GM21423 (cell line): Measurements from ENCODE around the gene LRP11.
"Not testable (repeated sequence)": the region's sequence is repeated elsewhere in the genome, so short reads cannot be mapped to it uniquely, and the experiment has no call there.

Experiments
- ATAC-seq: cut with Tn5 transposase; IDR thresholded peaks from one replicate; pipeline ENCODE4 v1.9.1; 2021; ENCODE audit warnings: mild to moderate bottlenecking, moderate library complexity; ENCODE audit not compliant: unreplicated experiment

Gene LRP11

GRCh38 chr6:149898966-149899365, 34.8 kb upstream of the LRP11 start:
- no peak for ATAC-seq

- no peak for ATAC-seq
Measured at GRCh38 chr6:149897855-149898744, 33.9 kb upstream of the LRP11 start, which contains the start of gene RAET1E. TSS of gene RAET1E (minus strand) at chr6:149898113. CDS start at chr6:149890901, 7,212 bp downstream.

GRCh38 chr6:149897015-149897697, 33.0 kb upstream of the LRP11 start:
- ATAC-seq: no peak

GRCh38 chr6:149896491-149896890, 32.3 kb upstream of the LRP11 start:
- ATAC-seq: no peak

- ATAC-seq: no peak
Measured at GRCh38 chr6:149895833-149896271, 31.7 kb upstream of the LRP11 start.

GRCh38 chr6:149895048-149895590, 31.0 kb upstream of the LRP11 start:
- ATAC-seq: no peak

- ATAC-seq: not testable (repeated sequence)
Measured at GRCh38 chr6:149891864-149892263, 27.7 kb upstream of the LRP11 start.

GRCh38 chr6:149891259-149891658, 27.1 kb upstream of the LRP11 start:
- no peak for ATAC-seq

GRCh38 chr6:149890629-149891045, 26.5 kb upstream of the LRP11 start:
- ATAC-seq: no peak

GRCh38 chr6:149889326-149889725, 25.2 kb upstream of the LRP11 start:
- no peak for ATAC-seq

- no peak for ATAC-seq
Measured at GRCh38 chr6:149888659-149889058, 24.5 kb upstream of the LRP11 start.

- ATAC-seq: no peak
Measured at GRCh38 chr6:149888093-149888492, 23.9 kb upstream of the LRP11 start.

- no peak for ATAC-seq
Measured at GRCh38 chr6:149887343-149887742, 23.2 kb upstream of the LRP11 start.

GRCh38 chr6:149885888-149886287, 21.7 kb upstream of the LRP11 start:
- ATAC-seq: no peak

- no peak for ATAC-seq
Measured at GRCh38 chr6:149884617-149885016, 20.5 kb upstream of the LRP11 start.

- no peak for ATAC-seq
Measured at GRCh38 chr6:149884215-149884614, 20.1 kb upstream of the LRP11 start.

- ATAC-seq: no peak
Measured at GRCh38 chr6:149881860-149882259, 17.7 kb upstream of the LRP11 start.

GRCh38 chr6:149881066-149881766, 17.1 kb upstream of the LRP11 start:
- ATAC-seq: no peak

- no peak for ATAC-seq
Measured at GRCh38 chr6:149877659-149878058, 13.5 kb upstream of the LRP11 start.

- no peak for ATAC-seq
Measured at GRCh38 chr6:149876241-149876933, 12.2 kb upstream of the LRP11 start.
